Mammary epithelial cell (primary cell): ENCODE data around the gene PCNX4.

Experiments used
- EZH2 ChIP-seq: IDR thresholded peaks from 2 replicates; pipeline ENCODE4 v1.6.1; 2012; ENCODE audit warnings: low read length, inconsistent platforms, borderline replicate concordance
- TF ChIP-seq, protein P1 (sequence below), 2 donors: IDR thresholded peaks in 1 of 2; conservative IDR thresholded peaks in 1 of 2; 2 replicates each; pipeline ENCODE4 v1.5.1; 2011 to 2012; ENCODE audit warnings: inconsistent platforms in 2 of 2, low read length in 2 of 2, mild to moderate bottlenecking in 2 of 2, control low read depth in 1 of 2, low read depth in 1 of 2; ENCODE audit not compliant: insufficient read depth in 1 of 2; ENCODE audit errors: extremely low read depth in 1 of 2

DNA sequence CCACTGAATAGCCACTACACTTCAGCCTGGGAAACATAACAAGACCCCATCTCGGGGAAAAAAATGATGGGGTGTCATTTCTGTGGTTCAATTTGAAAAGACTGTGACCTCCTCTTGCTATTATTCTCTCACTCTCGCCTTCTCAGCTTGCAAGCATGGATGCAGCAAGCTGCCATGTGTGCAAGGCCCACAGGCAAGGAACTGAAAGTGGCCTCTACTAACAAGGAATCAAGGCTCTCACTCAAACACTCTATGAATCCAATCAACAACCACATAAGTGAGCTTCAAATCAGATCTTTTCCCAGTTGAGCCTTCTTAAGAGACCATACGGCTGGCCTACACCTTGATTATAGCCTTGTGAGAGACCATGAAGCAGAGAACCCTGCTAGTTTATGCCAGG is 91.4 kb downstream of the PCNX4 start:
- TF ChIP-seq, protein P1, sequence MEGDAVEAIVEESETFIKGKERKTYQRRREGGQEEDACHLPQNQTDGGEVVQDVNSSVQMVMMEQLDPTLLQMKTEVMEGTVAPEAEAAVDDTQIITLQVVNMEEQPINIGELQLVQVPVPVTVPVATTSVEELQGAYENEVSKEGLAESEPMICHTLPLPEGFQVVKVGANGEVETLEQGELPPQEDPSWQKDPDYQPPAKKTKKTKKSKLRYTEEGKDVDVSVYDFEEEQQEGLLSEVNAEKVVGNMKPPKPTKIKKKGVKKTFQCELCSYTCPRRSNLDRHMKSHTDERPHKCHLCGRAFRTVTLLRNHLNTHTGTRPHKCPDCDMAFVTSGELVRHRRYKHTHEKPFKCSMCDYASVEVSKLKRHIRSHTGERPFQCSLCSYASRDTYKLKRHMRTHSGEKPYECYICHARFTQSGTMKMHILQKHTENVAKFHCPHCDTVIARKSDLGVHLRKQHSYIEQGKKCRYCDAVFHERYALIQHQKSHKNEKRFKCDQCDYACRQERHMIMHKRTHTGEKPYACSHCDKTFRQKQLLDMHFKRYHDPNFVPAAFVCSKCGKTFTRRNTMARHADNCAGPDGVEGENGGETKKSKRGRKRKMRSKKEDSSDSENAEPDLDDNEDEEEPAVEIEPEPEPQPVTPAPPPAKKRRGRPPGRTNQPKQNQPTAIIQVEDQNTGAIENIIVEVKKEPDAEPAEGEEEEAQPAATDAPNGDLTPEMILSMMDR (conservative IDR thresholded peaks at IDR 0.05 in 1 of 2, IDR thresholded peaks at IDR 0.05 in 1 of 2; ENCODE audit: extremely low read depth in 1 of 2, insufficient read depth in 1 of 2, low read depth in 1 of 2, low read length in 2 of 2): no peak
- no peak for TF ChIP-seq EZH2
